Measurements from ENCODE around the gene GRIK3. TPM values are rescaled to one million over a fixed set of nuclear protein-coding genes. Genes with fewer than 3 reads are reported as not detected.

Gene GRIK3
- total and polyA plus RNA-seq, 2 of the 8 experiments (the other 6 are each of a cell fraction or from before 2014, with no cell fraction given): 2.1 to 3.4 TPM

- Histone ChIP-seq H3K27me3 (replicated peaks in 1 of 4; ENCODE audit: control insufficient read depth in 3 of 4, extremely low read depth in 1 of 4, insufficient read depth in 3 of 4, low read length in 3 of 4) (no peaks in the 10 kb centered on the region), H2AK5ac (ENCODE audit: low read depth, low read length) (no peak overlapping the region; the same call in 1 of the 2 replicates), H4K91ac (replicated peaks; ENCODE audit: insufficient read length, low read length) (no peak overlapping the region), H3K4me3 (ENCODE audit: extremely low read depth in 1 of 4, insufficient read depth in 2 of 4, low read depth in 3 of 4, low read length in 4 of 4) (no peak overlapping the region), H3K27ac (ENCODE audit: low read depth, low read length) (no peak overlapping the region), H3K14ac (ENCODE audit: insufficient read length) (no peak overlapping the region), H2BK20ac (ENCODE audit: low read length) (no peak overlapping the region), H3K36me3 (ENCODE audit: control insufficient read depth in 2 of 4, insufficient read depth in 4 of 4, low read length in 3 of 4) (no peaks in the 10 kb centered on the region), H3K79me2 (ENCODE audit: control insufficient read depth in 1 of 2, insufficient read depth in 2 of 2, low read length in 2 of 2) (no peaks in the 10 kb centered on the region), H3K79me1 (ENCODE audit: low read depth, low read length) (no peaks in the 10 kb centered on the region), H3K56ac (replicated peaks; ENCODE audit: insufficient read length, low read depth, low read length) (no peak overlapping the region), H3K4me1 (replicated peaks in 1 of 4; ENCODE audit: control insufficient read depth in 3 of 4, insufficient read depth in 4 of 4, low read length in 3 of 4) (peaks cover 0 to 4% (median 0%) of the 10 kb centered on the region in 4 experiments; a peak in 3 of 7 replicates), H3K23ac (ENCODE audit: insufficient read length) (no peak overlapping the region), H2BK12ac (ENCODE audit: low read depth, low read length) (peak overlapping the region; percentile 55; the same call in 1 of the 2 replicates), H4K5ac (ENCODE audit: insufficient read length, low read depth, low read length) (no peak overlapping the region), H3K23me2 (ENCODE audit: low read depth, low read length) (no peaks in the 10 kb centered on the region), H3K9ac (replicated peaks in 1 of 4; ENCODE audit: extremely low read depth in 1 of 4, low read depth in 3 of 4, low read length in 3 of 4) (no peak overlapping the region), H4K8ac (ENCODE audit: extremely low read depth, insufficient read depth, low read length) (no peak overlapping the region), H2BK5ac (ENCODE audit: low read depth, low read length) (no peak overlapping the region), H2BK15ac (ENCODE audit: low read length) (0 out of 2 replicates have a peak overlapping the region, but pooled peaks have one; percentile 53), H3K4me2 (ENCODE audit: insufficient read depth in 1 of 2, low read depth in 2 of 2, low read length in 2 of 2) (no peak overlapping the region), H3K9me3 (ENCODE audit: insufficient read depth in 2 of 2, low read depth in 1 of 2, low read length in 1 of 2) (no peaks in the 10 kb centered on the region), H4K20me1 (replicated peaks in 1 of 2; ENCODE audit: control insufficient read depth in 1 of 2, insufficient read depth in 2 of 2, low read length in 2 of 2) (no peaks in the 10 kb centered on the region), H3K18ac (ENCODE audit: extremely low read depth, low read length) (no peak overlapping the region), H2AFZ (ENCODE audit: low read length) (no peak overlapping the region), H2BK120ac (replicated peaks; ENCODE audit: low read depth, low read length) (no peak overlapping the region), H3K4ac (replicated peaks; ENCODE audit: insufficient read length, low read depth, low read length) (no peak overlapping the region)
- TF ChIP-seq USF2 (IDR thresholded peaks at IDR 0.05; ENCODE audit: low read length) (no peak), YY1 (IDR thresholded peaks at IDR 0.05; ENCODE audit: low read depth, low read length) (no peak), CBX8 (IDR thresholded peaks at IDR 0.05; ENCODE audit: borderline replicate concordance, low read depth, low read length) (no peak), EGR1 (IDR thresholded peaks at IDR 0.05; ENCODE audit: borderline replicate concordance, low read depth, low read length) (no peak), SAP30 (IDR thresholded peaks at IDR 0.05; ENCODE audit: insufficient read depth, insufficient replicate concordance, low read length) (no peak), MAFK (IDR thresholded peaks at IDR 0.05; ENCODE audit: low read depth, low read length) (no peak)
- FAIRE-seq (no peak), DNase-seq (ENCODE audit: low read depth in 1 of 2, low spot score in 2 of 2) (no peak)
- ChIA-PET POLR2A (ENCODE audit: partially characterized antibody) (no interaction called here), CTCF (ENCODE audit: partially characterized antibody) (interaction anchor here (1.2 to 8.1 kb wide), 3 partner anchors 15 to 28 kb away, joined by 3 to 57 read pairs (median 4); no protein-coding TSS in a partner anchor)
- 85% methylated on average over 11 of the region's 11 CpGs; no CpG with 5 or more reads in 1 of the 2 experiments for WGBS, 2 experiments (ENCODE audit: extremely low coverage in 1 of 2, insufficient coverage in 1 of 2, insufficient read length in 1 of 2, insufficient replicate concordance in 2 of 2, low coverage in 1 of 2, low lambda C conversion rate in 2 of 2, missing lambda C conversion rate in 1 of 2)
These were observed 198.0 kb downstream of the GRIK3 start for GRCh38 chr1:36836196-36836883.
